ENCODE data around the gene DOCK2.

The DOCK2 gene

DNA sequence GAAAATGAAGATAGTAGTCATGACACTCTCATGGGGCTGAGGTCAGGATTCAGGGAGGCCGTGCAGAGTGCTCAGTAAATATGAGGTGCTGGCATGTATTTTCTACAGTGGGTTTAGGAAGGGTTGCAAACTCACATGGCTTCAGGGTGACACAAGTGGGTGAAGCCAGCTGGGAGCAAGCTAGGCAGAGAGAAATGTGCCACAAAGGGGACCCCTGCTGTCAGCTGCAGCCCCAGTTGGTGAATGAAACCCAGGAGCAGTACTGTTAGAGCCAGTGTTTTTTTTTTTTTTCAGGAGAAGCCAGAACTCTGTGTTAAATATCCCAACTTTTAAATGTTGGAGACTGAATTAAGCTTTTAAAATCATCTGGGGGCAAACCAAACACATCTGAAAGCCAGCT, 267.9 kb downstream of the DOCK2 start:
- no peak for DNase-seq (ENCODE audit: low spot score)

DNA sequence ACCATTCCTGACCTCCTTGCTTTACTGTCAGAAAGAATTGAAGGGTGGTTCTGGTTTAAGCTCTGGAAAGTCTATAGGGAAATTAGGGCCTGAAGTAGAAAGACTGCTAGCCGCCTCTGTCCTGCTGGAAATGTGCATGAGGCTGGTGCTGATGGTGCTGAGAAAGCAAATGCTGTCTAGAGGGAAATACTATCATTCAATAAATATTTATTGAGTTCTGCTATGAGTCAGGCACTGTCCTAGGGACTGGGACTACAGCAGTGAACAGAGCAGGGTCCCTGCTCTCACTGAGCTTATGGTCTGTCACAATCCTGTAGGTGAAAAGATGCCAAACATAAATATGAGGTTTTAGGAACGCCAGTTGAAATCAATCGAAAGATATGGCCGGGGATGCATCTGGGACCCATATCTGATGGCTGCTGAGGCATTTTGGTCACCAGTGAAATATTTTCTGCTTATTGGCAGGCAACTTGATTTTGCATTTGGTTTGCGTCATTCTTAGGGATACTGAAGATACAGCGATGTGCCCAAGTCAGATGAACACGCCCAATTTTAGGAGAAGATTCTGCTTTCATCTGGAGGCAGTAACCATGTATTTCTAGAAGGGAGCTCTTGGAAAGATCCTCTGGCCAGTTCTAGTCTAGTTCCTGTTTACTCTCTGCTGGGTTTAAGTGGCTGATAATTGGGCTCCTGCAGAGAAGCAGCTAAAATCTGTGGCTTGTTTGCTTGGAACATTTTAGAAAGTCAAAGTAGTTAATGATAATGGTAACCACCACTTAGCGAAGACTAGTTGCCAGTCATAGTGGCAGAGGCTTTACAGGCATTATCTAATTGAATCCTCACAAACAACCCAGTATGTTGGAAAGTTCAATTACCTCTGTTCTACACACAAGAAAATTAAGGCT, 269.9 kb downstream of the DOCK2 start:
- DNase-seq (ENCODE audit: low spot score) = peak; percentile 73

- DNase-seq (ENCODE audit: low spot score) = no peak
Observed at GRCh38 chr5:169908864-169909263, 271.8 kb downstream of the DOCK2 start.

GRCh38 chr5:169909945-169910344, 272.9 kb downstream of the DOCK2 start:
- DNase-seq (ENCODE audit: low spot score) = no peak

DNA sequence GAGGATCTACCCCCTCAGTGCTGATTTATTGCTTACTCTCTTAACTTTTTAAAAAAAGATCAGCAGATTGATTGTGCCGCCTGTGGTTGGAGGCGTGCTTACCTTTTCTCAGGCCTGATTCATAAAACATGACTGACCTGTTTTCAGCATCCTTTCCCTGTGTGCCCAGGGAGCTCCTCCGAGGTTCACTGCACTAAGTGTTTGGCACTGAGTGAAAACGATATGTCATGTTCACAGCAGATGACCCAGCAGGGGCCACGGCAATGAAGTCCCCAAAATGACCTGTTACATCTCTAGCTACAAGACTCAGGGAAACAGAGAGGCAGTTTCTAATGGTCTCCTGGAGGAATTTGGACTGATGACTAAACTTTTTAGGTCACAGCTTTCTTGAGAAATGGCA, 273.3 kb downstream of the DOCK2 start:
- DNase-seq (ENCODE audit: low spot score) = no peak

DNA sequence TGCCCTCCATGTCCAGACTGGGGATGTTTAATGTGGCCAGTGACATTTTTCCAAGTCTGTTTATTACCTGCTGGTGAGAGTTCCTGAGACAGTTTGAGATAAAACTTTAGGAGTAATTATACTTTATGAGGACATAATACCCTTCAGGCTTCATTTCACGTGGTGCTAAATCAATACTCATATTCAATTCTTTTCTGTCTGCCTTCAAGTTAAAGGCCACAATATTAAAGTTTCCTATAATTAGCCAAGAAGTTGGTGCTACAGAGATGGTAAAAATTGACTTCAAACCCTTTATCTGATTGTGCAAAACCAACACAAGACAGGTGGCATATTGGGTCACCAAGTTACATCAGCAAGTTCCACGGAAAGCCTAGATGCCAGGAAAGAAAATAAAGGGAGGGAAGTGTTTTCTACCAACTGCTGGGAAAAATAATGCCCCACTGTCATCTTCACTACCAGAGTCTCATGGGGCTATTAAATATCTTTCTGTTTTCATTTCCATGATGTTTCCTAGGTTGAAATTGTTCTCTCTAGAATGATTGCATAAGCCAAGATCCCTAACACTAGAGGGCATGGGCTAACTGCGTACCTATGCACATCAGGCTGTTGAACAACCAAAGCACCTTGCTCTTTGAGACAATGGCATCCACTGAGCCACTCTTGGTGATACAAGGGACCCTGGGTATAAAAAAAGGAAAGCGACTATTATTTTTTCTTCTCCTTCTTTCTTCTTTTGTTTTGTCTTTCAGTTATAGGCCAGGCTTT, 274.6 kb downstream of the DOCK2 start:
- DNase-seq (ENCODE audit: low spot score) = no peak

DNA sequence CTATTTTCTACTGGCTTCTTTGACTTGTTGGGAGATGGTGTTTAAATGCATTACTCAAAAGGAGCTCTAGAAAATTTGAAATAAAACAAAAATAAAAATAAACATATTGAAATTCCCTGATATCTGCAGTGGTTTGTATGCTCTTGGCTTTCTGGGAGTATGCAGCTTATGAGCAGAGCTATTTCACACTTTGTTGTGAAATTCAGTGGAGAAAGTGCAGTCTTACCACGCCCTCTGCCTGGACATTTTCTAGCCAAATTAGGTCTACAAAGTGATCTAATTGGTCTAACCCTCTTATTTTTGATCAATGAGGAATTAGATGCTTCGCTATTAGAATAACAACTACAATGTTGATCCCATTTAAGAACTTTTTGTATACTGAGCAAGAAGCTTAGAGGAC, 276.4 kb downstream of the DOCK2 start:
- DNase-seq (ENCODE audit: low spot score) = no peak

GRCh38 chr5:169914766-169915165, 277.7 kb downstream of the DOCK2 start:
- DNase-seq (ENCODE audit: low spot score) = peak; percentile 89

GRCh38 chr5:169917500-169917899, 280.4 kb downstream of the DOCK2 start:
- DNase-seq (ENCODE audit: low spot score) = no peak

- no peak for DNase-seq (ENCODE audit: low spot score)
Observed at GRCh38 chr5:169918228-169918627, 281.2 kb downstream of the DOCK2 start.

- DNase-seq (ENCODE audit: low spot score) = no peak
Observed at GRCh38 chr5:169920474-169920873, 283.4 kb downstream of the DOCK2 start.

GRCh38 chr5:169921384-169921783, 284.3 kb downstream of the DOCK2 start:
- no peak for DNase-seq (ENCODE audit: low spot score)

DNA sequence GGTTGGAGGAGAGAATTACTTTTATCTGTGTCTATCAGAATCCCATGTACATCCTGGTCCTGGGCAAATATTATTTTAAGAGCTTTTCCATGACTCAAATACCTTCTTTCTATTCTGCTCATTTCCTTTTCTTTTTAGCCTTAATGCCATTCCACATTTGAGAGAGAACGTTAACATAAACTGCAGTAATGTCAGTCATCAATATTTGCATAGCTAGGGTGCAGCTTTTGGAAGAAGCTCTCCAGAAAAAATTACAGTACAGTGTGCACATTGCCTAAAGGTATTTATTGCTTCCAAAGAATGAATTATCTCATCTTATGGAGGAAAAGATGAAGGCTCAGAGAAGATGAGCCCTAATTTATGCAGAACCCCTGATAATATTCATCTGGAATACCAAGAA, 284.9 kb downstream of the DOCK2 start:
- no peak for DNase-seq (ENCODE audit: low spot score)

- DNase-seq (ENCODE audit: low spot score) = no peak
Observed at GRCh38 chr5:169922474-169922873, 285.4 kb downstream of the DOCK2 start.

DNA sequence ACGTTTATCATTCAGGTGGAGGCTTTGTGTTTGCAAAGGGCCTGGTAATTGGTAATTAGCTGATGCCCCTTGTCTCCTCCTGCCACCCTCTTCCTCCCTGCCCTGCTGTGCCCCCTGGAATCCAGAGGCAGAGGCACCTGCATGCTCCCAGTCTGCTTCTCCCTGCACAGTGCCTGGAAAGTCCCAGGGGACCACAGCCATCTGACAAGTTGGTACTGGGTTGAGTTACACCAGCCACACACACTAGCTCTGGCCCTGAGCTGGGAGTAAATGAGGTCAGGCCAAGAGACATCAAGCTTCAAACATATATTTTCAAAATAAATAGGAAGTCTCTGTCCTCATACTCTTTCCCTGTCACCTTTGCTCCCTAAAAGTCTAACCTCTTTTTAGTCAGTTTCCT, 286.9 kb downstream of the DOCK2 start:
- DNase-seq (ENCODE audit: low spot score) = no peak

DNA sequence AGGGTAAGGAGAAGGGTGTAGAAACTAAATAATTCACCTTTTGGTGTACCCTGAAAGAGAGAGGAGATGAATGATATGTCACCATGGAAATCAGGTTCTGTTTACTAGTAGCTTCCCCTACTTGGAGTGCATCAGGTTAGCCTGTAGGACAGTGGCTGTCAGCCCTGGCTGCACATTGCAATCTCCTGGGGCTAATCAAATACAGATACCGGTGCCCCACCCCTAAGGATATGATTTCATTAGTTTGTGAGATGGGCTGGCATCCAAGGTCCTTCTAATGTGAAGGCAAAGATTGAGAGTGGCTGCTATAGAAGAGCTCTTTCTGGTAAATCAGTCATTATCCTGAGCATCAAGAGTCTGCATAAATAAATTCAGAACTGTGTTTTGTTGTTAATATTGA, 296.1 kb downstream of the DOCK2 start:
- no peak for DNase-seq (ENCODE audit: low spot score)

- DNase-seq (ENCODE audit: low spot score) = no peak
Observed at GRCh38 chr5:169933616-169934015, 296.5 kb downstream of the DOCK2 start.

GRCh38 chr5:169934990-169935389, 297.9 kb downstream of the DOCK2 start:
- no peak for DNase-seq (ENCODE audit: low spot score)

- DNase-seq (ENCODE audit: low spot score) = no peak
Observed at GRCh38 chr5:169935762-169936161, 298.7 kb downstream of the DOCK2 start.

- DNase-seq (ENCODE audit: low spot score) = no peak
Observed at GRCh38 chr5:169938439-169938838, 301.4 kb downstream of the DOCK2 start.

GRCh38 chr5:169939731-169940130, 302.7 kb downstream of the DOCK2 start:
- DNase-seq (ENCODE audit: low spot score) = no peak

- DNase-seq (ENCODE audit: low spot score) = peak; percentile 37
Observed at GRCh38 chr5:169941542-169941941, 304.5 kb downstream of the DOCK2 start.

DNA sequence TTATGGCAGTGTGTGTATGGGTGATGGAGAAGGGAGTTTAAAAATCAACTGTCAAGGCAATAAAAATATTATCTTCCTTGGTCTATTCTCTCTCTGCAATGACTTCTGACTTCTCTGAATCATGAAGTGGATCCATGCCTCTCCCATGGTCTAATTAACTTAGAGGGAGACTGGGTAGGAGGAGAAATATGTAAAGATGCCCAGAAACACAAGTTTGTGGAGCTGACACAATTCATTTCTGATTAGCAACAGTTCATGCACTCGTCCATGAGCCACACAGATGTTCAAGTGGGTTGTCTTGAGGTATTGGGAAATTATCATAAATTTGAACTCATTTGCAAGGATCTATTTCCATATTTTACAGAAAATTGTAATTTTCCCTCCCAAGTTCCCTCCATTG, 305.1 kb downstream of the DOCK2 start:
- DNase-seq (ENCODE audit: low spot score) = peak; percentile 71
